MCF 10A (cell line): ENCODE data around the gene PLA1A. TPM values are rescaled to one million over a fixed set of nuclear protein-coding genes. Genes with fewer than 3 reads are reported as not detected.

Experiments used
- BruUV-seq: library from RNA; stranded (reverse); fragments of 400-500 nt; replicated peaks from 2 replicates; lab custom pipeline; 2021; lab: Mats Ljungman, UMichigan
- CTCF ChIA-PET: fragments of 300-600 bp; sonication (Branson Sonifier 250); formaldehyde crosslinking; extraction: SDS; loops from one replicate; lab custom pipeline; 2021; ENCODE audit warnings: antibody characterized with exemption, inconsistent platforms; lab: Yijun Ruan, JAX
- POLR2A ChIA-PET: fragments of 300-600, 350-650 bp; sonication (Branson Sonifier 250); formaldehyde crosslinking; extraction: SDS; loops from one replicate; lab custom pipeline; 2020; ENCODE audit warnings: antibody characterized with exemption, inconsistent platforms; lab: Yijun Ruan, JAX
- DNase-seq: peaks from one replicate; pipeline ENCODE4 v3.0.0-alpha.2; 2018; ENCODE audit not compliant: unreplicated experiment
- H3K27ac Mint-ChIP-seq: one replicate; pipeline ENCODE4 v1.8.0; 2022; ENCODE audit warnings: mild to moderate bottlenecking, low read depth, mixed read lengths; ENCODE audit not compliant: unreplicated experiment
- H3K27me3 Mint-ChIP-seq: one replicate; pipeline ENCODE4 v1.8.0; 2022; ENCODE audit warnings: mixed read lengths; ENCODE audit not compliant: insufficient read depth, unreplicated experiment
- H3K36me3 Mint-ChIP-seq: one replicate; pipeline ENCODE4 v1.8.0; 2022; ENCODE audit warnings: mild to moderate bottlenecking, moderate library complexity, mixed read lengths; ENCODE audit not compliant: insufficient read depth, unreplicated experiment
- H3K4me1 Mint-ChIP-seq: one replicate; pipeline ENCODE4 v1.8.0; 2022; ENCODE audit warnings: mixed read lengths; ENCODE audit not compliant: insufficient read depth, unreplicated experiment
- H3K4me3 Mint-ChIP-seq: one replicate; pipeline ENCODE4 v1.8.0; 2022; ENCODE audit warnings: mild to moderate bottlenecking, moderate library complexity, mixed read lengths; ENCODE audit not compliant: unreplicated experiment
- H3K9me3 Mint-ChIP-seq: one replicate; pipeline ENCODE4 v1.8.0; 2022; ENCODE audit warnings: mixed read lengths; ENCODE audit not compliant: unreplicated experiment
- intact Hi-C: fragments of 100-400 bp; cut with micrococcal nuclease; formaldehyde crosslinking; loops from 2 replicates; pipeline ENCODE4 v1.14.1; 2022
- total RNA-seq: library from RNA; stranded (reverse); gene quantifications from 2 replicates; pipeline ENCODE4 v1.2.3, GENCODE V29; 2022
- TF ChIP-seq, protein P1 (sequence below): fragments of 200-600 bp; IDR thresholded peaks from one replicate; pipeline ENCODE4 v1.8.0; 2022; ENCODE audit warnings: antibody characterized with exemption, mild to moderate bottlenecking; ENCODE audit not compliant: unreplicated experiment

The PLA1A gene
- total RNA-seq, 1 experiment from 2014 or later: not detected

DNA sequence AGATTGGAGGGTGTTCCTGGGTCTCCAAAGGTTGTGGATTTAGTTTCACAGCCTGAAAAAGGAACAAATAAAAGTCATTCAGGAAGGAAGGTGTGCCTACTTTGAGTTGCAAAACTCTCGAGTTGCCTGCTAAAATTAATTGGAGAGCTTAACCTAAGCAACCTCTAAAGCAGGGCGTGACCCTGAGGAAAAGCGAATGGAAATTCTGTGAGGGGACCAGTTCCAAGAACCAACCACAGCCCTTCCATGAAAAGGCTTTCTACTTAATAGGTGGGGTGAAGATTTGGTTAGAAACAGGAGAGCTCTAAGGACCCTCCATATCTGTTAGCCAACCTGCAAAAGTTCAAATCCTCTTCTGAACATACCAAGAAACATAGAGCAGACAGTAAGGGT, 39.8 kb upstream of the PLA1A start:
- POLR2A ChIA-PET: no interaction called here
- H3K9me3 Mint-ChIP-seq: no peaks in the 10 kb centered on the region
- H3K4me1 Mint-ChIP-seq: no peaks in the 10 kb centered on the region
- CTCF ChIA-PET: interaction anchor here (0.6 kb wide), 1 partner anchor 1631 kb away, joined by 4 read pairs; no protein-coding TSS in a partner anchor
- H3K4me3 Mint-ChIP-seq: no peak overlapping the region
- no peaks in the 10 kb centered on the region for H3K36me3 Mint-ChIP-seq
- no TSS peak for BruUV-seq
- H3K27me3 Mint-ChIP-seq: no peaks in the 10 kb centered on the region
- H3K27ac Mint-ChIP-seq: no peak overlapping the region
- intact Hi-C loops: no loop called here
- no peak for DNase-seq
- TF ChIP-seq, protein P1, sequence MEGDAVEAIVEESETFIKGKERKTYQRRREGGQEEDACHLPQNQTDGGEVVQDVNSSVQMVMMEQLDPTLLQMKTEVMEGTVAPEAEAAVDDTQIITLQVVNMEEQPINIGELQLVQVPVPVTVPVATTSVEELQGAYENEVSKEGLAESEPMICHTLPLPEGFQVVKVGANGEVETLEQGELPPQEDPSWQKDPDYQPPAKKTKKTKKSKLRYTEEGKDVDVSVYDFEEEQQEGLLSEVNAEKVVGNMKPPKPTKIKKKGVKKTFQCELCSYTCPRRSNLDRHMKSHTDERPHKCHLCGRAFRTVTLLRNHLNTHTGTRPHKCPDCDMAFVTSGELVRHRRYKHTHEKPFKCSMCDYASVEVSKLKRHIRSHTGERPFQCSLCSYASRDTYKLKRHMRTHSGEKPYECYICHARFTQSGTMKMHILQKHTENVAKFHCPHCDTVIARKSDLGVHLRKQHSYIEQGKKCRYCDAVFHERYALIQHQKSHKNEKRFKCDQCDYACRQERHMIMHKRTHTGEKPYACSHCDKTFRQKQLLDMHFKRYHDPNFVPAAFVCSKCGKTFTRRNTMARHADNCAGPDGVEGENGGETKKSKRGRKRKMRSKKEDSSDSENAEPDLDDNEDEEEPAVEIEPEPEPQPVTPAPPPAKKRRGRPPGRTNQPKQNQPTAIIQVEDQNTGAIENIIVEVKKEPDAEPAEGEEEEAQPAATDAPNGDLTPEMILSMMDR: no peak

GRCh38 chr3:119558626-119559317, 38.9 kb upstream of the PLA1A start:
- Mint-ChIP-seq H3K4me1 (no peaks in the 10 kb centered on the region), H3K4me3 (no peak overlapping the region), H3K27ac (no peak overlapping the region), H3K9me3 (no peaks in the 10 kb centered on the region), H3K36me3 (no peaks in the 10 kb centered on the region), H3K27me3 (no peaks in the 10 kb centered on the region)
- ChIA-PET CTCF (no interaction called here), POLR2A (interaction anchor here (1.2 kb wide), 1 partner anchor 9 kb away, joined by 5 read pairs; no protein-coding TSS in a partner anchor)
- intact Hi-C loops: loop anchor here (1.0 kb wide), 1 partner anchor 283 kb away; no protein-coding TSS in a partner anchor
- no peak for DNase-seq
- TF ChIP-seq, protein P1: no peak
- BruUV-seq: no TSS peak

DNA sequence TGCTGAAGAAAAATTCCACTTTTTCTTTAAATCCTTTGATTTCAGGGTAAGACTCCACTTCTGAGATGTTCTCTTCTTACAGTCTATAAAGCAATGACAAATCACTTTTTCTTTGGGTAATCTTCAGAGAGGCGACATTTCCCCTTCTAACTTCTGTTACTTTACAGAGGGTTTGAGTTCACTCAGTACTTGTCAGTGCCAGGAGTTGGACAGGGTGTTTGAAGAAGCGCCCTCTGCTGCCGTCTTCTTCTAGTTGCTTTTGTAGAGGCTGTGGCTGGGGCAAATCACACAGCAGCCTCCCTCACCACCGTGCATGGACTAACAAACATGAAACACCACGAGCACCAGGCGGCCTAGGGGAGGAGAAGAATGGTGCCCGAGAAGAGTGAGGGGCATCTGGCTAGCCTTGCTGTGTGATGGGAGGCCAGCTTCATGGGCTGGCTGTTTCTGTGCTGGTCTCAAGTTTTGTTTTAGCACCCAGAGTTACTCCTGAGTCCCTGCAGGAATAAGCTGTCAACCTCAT, 38.2 kb upstream of the PLA1A start, which contains the start of gene CD80:
Gene CD80 (minus strand): TSS at position 174 of the 523 bp plus-strand sequence. CDS start 1,886 bp downstream, outside the sequence.
- no TSS peak for BruUV-seq
- Mint-ChIP-seq H3K4me1 (no peaks in the 10 kb centered on the region), H3K27me3 (no peaks in the 10 kb centered on the region), H3K27ac (no peak within 1 kb of the TSS), H3K36me3 (no peaks in the 10 kb centered on the region), H3K4me3 (no peak within 1 kb of the TSS), H3K9me3 (no peaks in the 10 kb centered on the region)
- POLR2A ChIA-PET: interaction anchor here (1.2 kb wide), 1 partner anchor 10 kb away, joined by 5 read pairs; no protein-coding TSS in a partner anchor
- CTCF ChIA-PET: interaction anchor here (0.6 to 1.4 kb wide), 4 partner anchors 9 to 668 kb away, joined by 3 to 5 read pairs (median 3); no protein-coding TSS in a partner anchor
- DNase-seq: peak; percentile 57
- intact Hi-C loops: loop anchor here (1.0 kb wide), 1 partner anchor 284 kb away; no protein-coding TSS in a partner anchor
- TF ChIP-seq, protein P1: peak; percentile 20

GRCh38 chr3:119560160-119560559, 37.5 kb upstream of the PLA1A start:
- ChIA-PET CTCF (interaction anchor here (0.6 to 1.4 kb wide), 4 partner anchors 9 to 667 kb away, joined by 3 to 5 read pairs (median 3); no protein-coding TSS in a partner anchor), POLR2A (no interaction called here)
- intact Hi-C loops: no loop called here
- no peak for DNase-seq
- no peak overlapping the region for H3K27ac Mint-ChIP-seq
- H3K4me3 Mint-ChIP-seq: no peak overlapping the region
- no peaks in the 10 kb centered on the region for H3K9me3 Mint-ChIP-seq
- no peaks in the 10 kb centered on the region for H3K27me3 Mint-ChIP-seq
- H3K36me3 Mint-ChIP-seq: no peaks in the 10 kb centered on the region
- H3K4me1 Mint-ChIP-seq: no peaks in the 10 kb centered on the region
- TF ChIP-seq, protein P1: no peak
- BruUV-seq: no TSS peak
